NCI-H82 (cell line): ENCODE data around the gene TYRP1.

ENCODE experiments used
- DNase-seq: peaks from one replicate; lab custom pipeline; 2025; lab: John Stamatoyannopoulos, UW

Gene TYRP1

DNA sequence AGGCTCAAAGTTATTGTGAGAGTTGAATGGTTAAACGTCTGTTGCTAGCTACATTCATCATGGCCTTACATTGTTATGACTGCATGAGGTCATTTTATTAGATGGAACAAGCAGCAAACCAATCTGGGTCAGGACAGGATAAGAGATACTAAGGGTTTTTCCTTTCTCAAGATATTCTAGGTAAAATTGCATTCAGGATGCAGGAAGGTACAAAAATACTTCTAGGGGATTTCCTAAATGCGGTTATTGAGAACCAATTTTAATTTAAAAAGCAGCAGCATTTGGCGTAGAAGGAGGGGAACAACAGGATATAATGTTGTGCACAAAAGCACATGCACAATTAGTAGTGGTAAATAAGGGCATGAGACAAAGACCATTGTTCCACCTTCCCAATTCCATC lies 42.5 kb downstream of the TYRP1 start:
- DNase-seq, result no peak

DNA sequence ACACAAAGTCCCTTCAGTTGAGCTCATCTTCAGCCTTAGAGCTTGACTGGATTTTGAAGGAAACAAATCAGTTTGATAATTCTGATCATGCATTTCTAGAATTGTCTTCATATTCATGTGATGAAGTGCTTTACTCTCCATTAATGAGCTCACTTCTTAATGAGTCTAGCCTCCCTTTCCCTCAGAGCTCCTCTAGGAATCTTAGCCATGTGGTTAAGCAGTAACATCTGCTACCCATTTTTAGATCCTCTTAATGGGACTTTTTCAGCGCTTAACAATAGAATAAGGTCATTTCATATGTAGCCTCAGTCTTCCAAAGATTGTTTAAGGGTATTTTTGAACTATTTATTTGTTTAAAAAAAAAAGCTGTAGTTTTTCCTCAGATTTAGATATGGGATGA lies 44.7 kb downstream of the TYRP1 start:
- DNase-seq, result peak; percentile 85

GRCh38 chr9:12739014-12739652 lies 45.9 kb downstream of the TYRP1 start:
- peak; percentile 29 for DNase-seq

GRCh38 chr9:12740845-12741244 lies 47.7 kb downstream of the TYRP1 start:
- DNase-seq, result no peak

- DNase-seq, result no peak
Measured at GRCh38 chr9:12748016-12748415, 54.8 kb downstream of the TYRP1 start.

GRCh38 chr9:12748954-12749353 lies 55.8 kb downstream of the TYRP1 start:
- no peak for DNase-seq

DNA sequence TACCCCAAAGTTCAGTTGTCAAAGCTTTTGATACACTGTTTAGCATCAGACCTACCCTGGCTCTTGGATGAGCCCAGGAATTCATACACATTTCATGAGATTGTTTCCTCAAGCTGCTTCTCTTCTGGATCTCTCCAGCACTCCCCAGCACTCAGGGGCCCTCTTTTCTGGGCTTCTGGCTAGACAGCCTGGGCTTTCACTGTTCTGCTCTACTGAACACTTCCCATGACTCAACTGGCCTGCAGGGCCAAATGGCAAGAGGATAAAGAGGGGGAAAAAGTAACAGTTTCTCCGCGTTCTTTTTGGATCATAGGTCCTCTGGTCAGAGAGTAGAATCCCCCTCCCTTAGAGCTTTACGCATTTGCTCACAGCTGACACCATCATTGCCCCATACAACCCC lies 60.7 kb downstream of the TYRP1 start:
- DNase-seq, result no peak

- DNase-seq, result no peak
Measured at GRCh38 chr9:12759761-12760160, 66.6 kb downstream of the TYRP1 start.
